ENCODE measurements around the gene DPYSL3.

GRCh38 chr5:147538236-147538635, 28.4 kb upstream of the DPYSL3 start:
- TF ChIP-seq, protein P1, sequence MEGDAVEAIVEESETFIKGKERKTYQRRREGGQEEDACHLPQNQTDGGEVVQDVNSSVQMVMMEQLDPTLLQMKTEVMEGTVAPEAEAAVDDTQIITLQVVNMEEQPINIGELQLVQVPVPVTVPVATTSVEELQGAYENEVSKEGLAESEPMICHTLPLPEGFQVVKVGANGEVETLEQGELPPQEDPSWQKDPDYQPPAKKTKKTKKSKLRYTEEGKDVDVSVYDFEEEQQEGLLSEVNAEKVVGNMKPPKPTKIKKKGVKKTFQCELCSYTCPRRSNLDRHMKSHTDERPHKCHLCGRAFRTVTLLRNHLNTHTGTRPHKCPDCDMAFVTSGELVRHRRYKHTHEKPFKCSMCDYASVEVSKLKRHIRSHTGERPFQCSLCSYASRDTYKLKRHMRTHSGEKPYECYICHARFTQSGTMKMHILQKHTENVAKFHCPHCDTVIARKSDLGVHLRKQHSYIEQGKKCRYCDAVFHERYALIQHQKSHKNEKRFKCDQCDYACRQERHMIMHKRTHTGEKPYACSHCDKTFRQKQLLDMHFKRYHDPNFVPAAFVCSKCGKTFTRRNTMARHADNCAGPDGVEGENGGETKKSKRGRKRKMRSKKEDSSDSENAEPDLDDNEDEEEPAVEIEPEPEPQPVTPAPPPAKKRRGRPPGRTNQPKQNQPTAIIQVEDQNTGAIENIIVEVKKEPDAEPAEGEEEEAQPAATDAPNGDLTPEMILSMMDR (IDR thresholded peaks at IDR 0.05) = no peak
- no peak for TF ChIP-seq POLR2A (IDR thresholded peaks at IDR 0.05)
